PC-3 (cell line): ENCODE results near the gene NFATC2.

Experiments
- CTCF ChIP-seq: fragments of 300-600 bp; sonication (generic); conservative IDR thresholded peaks from 2 replicates; pipeline ENCODE4 v1.5.1; 2017; ENCODE audit warnings: antibody characterized with exemption, low read depth, mild to moderate bottlenecking, low read length
- EZH2phosphoT487 ChIP-seq: fragments of 300-600 bp; sonication (generic); IDR thresholded peaks from 2 replicates; pipeline ENCODE4 v1.6.1; 2018; ENCODE audit warnings: mild to moderate bottlenecking, antibody characterized with exemption, low read length, borderline replicate concordance

- TF ChIP-seq CTCF (no peak), EZH2phosphoT487 (no peak)
Observed at GRCh38 chr20:51452091-51452613, 90.4 kb downstream of the NFATC2 start.
